Activated CD8-positive, alpha-beta T cell treated with anti-CD3 and anti-CD28 coated beads, Interleukin-2, amount 10 ng/mL, durations not matched to agents 7 days and 5 days (primary cell): ENCODE measurements around the gene PANK4. TPM values are rescaled to one million over a fixed set of nuclear protein-coding genes. Genes with fewer than 3 reads are reported as not detected.
A peak's percentile ranks its signal among the peaks of the same experiment; 100 is the strongest.

Experiments used
- ATAC-seq: fragments of 150-1000 bp; cut with Tn5 transposase; one replicate; pipeline ENCODE4 v1.10.0; 2021; ENCODE audit warnings: moderate library complexity
- CTCF ChIA-PET: fragments of 350-600 bp; sonication (Branson Sonifier 250); formaldehyde crosslinking; loops from one replicate; lab custom pipeline; 2021; ENCODE audit warnings: antibody characterized with exemption; lab: Charles Lee
- POLR2A ChIA-PET: fragments of 350-600 bp; sonication (Branson Sonifier 250); formaldehyde crosslinking; loops from one replicate; lab custom pipeline; 2021; ENCODE audit warnings: antibody characterized with exemption; lab: Charles Lee
- DNase-seq: peaks from one replicate; pipeline ENCODE4 v3.0.0-alpha.2; 2020
- H3K27ac Mint-ChIP-seq: one replicate; pipeline ENCODE4 v1.8.0; 2021; ENCODE audit warnings: mild to moderate bottlenecking, mixed read lengths
- H3K27me3 Mint-ChIP-seq: one replicate; pipeline ENCODE4 v1.8.0; 2021; ENCODE audit warnings: low read depth, mixed read lengths
- H3K36me3 Mint-ChIP-seq: one replicate; pipeline ENCODE4 v1.8.0; 2021; ENCODE audit warnings: low read depth, mixed read lengths
- H3K4me1 Mint-ChIP-seq: one replicate; pipeline ENCODE4 v1.8.0; 2021; ENCODE audit warnings: low read depth, mixed read lengths
- H3K4me3 Mint-ChIP-seq: one replicate; pipeline ENCODE4 v1.8.0; 2021; ENCODE audit warnings: mild to moderate bottlenecking, mixed read lengths
- H3K9me3 Mint-ChIP-seq: one replicate; pipeline ENCODE4 v1.8.0; 2022; ENCODE audit warnings: mixed read lengths; ENCODE audit not compliant: insufficient read depth
- total RNA-seq, 2 experiments: library from RNA; stranded (reverse); gene quantifications; one replicate each; pipeline ENCODE4 v1.2.3, GENCODE V29; 2021

Gene PANK4
- total RNA-seq, 2 experiments from 2014 or later: 55.9 to 66.8 TPM

DNA sequence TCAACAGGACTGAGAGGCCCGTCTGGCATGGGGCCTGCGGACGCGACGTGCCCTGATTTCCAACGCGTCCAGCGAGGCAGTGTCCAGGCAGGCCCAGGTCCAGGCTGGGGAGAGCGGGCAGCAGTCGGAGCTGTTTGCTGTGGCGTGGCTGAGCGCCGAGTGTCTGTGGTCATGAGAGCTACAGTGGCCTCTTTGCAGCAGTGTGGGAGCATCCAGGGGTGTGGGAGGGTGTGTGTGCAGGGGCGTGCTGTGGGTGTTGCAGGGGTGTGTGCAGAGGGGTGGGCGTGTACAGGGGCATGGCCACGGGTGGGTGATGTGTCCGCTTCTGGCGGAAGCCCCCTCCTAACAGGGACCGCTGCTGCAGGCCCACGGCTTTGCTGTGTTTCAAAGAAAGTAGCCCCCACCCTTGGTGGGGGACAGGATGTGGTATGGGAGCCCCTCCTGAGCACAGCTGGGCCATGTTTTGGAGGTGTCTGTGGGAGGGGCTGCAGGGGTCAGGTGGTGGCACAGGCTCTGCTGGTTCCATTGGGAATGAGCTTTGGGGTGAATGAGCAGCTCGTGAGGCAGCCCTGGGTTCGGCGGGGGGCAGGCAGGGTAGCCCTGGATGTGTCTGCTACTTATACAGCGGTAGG, 32.6 kb downstream of the PANK4 start:
- Mint-ChIP-seq H3K9me3 (peaks cover 3% of the 10 kb centered on the region), H3K4me3 (no peak overlapping the region), H3K4me1 (peaks cover 28% of the 10 kb centered on the region), H3K36me3 (no peaks in the 10 kb centered on the region), H3K27ac (peak overlapping the region; percentile 39), H3K27me3 (no peaks in the 10 kb centered on the region)
- POLR2A ChIA-PET: interaction anchor here (1.0 to 1.3 kb wide), 3 partner anchors 14 to 78 kb away, joined by 3 to 5 read pairs (median 3); partner anchors contain the start of gene PANK4
- DNase-seq (peak; percentile 32), ATAC-seq (peak; percentile 12)
- CTCF ChIA-PET: interaction anchor here (1.4 kb wide), 1 partner anchor 30 kb away, joined by 5 read pairs; no protein-coding TSS in a partner anchor

DNA sequence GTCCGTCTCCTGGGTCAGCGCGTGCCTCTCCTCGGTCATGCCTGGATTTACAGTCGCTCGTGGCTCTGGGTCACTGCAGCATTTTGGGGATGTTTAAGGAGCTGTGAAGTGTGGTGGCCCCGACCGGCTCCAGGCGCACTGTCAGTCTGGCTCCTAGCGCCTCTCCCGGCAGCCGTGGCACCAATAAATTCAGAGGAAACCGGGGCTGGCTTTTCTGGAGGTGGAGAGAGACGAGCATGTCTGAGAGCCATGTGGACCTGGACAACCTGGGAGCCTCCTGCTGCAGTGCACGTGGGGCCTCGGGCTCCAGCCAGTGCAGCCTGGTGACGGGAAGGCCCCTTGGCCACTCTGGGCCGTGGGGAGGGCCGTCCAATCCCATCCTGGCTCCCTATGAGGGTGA, 33.2 kb downstream of the PANK4 start:
- Mint-ChIP-seq H3K27ac (no peak overlapping the region), H3K27me3 (no peaks in the 10 kb centered on the region), H3K9me3 (peaks cover 3% of the 10 kb centered on the region), H3K4me1 (peaks cover 28% of the 10 kb centered on the region), H3K36me3 (no peaks in the 10 kb centered on the region), H3K4me3 (no peak overlapping the region)
- ChIA-PET CTCF (interaction anchor here (1.4 kb wide), 1 partner anchor 31 kb away, joined by 5 read pairs; no protein-coding TSS in a partner anchor), POLR2A (interaction anchor here (1.0 kb wide), 1 partner anchor 33 kb away, joined by 3 read pairs; the partner anchor contains the start of gene PANK4)
- DNase-seq (no peak), ATAC-seq (no peak)

DNA sequence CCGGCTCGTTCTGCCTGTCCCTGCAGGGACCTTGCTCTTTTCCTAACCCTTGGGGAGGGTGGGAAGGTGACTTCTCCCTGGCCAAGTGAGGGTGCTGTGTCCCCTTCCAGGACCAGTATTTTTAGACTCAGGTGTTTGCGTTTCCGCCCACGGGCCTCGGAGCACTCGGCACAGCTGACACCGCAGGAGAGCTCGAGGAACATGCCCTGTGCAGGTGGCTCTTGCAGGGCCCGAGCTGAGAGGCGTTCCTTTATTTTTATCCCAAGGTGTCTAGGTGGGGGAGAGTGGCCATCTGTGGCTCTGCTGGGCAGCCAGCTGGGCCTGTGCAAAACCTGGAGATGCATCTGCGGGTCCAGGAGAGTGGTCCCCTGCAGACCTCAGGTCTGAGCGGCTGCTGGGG, 34.3 kb downstream of the PANK4 start:
- no peak overlapping the region for H3K4me3 Mint-ChIP-seq
- no peaks in the 10 kb centered on the region for H3K36me3 Mint-ChIP-seq
- no peaks in the 10 kb centered on the region for H3K27me3 Mint-ChIP-seq
- peaks cover 27% of the 10 kb centered on the region for H3K4me1 Mint-ChIP-seq
- DNase-seq (no peak), ATAC-seq (no peak)
- ChIA-PET CTCF (no interaction called here), POLR2A (interaction anchor here (0.7 kb wide), 1 partner anchor 56 kb away, joined by 4 read pairs; no protein-coding TSS in a partner anchor)
- H3K9me3 Mint-ChIP-seq: peaks cover 9% of the 10 kb centered on the region
- no peak overlapping the region for H3K27ac Mint-ChIP-seq

DNA sequence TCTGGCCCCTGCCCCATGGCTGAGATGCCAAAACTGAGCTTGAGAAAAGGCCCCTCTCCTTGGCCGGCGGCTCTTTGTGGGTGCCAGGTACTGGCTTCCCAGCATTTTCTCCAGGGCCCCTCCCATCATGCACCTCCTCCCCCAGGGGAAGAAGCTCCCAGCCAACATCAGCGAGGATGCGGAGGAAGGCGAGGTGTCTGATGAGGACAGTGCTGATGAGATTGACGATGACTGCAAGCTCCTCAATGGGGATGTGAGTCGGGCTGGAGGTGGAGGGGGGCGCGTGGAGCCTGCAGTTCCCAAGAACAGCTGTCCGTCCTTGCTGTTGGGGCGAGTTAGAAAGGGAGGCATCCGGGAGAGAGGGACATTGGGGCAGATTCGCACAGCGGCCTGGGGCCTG, 36.8 kb downstream of the PANK4 start:
- Mint-ChIP-seq H3K9me3 (peaks cover 9% of the 10 kb centered on the region), H3K4me1 (peaks cover 14% of the 10 kb centered on the region), H3K36me3 (no peaks in the 10 kb centered on the region), H3K27ac (no peak overlapping the region), H3K4me3 (no peak overlapping the region), H3K27me3 (no peaks in the 10 kb centered on the region)
- ChIA-PET CTCF (interaction anchor here (1.2 kb wide), 1 partner anchor 11 kb away, joined by 3 read pairs; no protein-coding TSS in a partner anchor), POLR2A (no interaction called here)
- DNase-seq (no peak), ATAC-seq (no peak)

DNA sequence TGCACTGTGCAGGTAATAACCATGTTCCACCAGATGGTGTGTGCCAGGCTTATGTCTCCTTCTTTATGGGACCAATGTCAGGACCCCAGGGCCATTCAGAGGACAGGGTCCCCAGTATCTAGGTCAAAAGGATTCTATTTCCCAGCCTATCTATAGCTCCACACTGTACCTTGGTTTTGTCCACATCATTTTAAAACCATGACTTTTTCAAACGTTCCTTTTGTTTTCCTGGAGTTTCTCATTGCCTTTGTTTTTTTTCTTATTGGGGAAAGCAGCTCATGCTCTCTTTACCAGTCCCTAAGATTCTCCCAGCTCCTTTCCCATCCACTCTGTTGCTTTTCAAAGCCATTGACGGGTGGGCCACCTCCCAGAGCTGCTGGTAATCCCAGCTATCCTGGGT, 37.7 kb downstream of the PANK4 start:
- ChIA-PET POLR2A (no interaction called here), CTCF (interaction anchor here (1.2 kb wide), 1 partner anchor 12 kb away, joined by 3 read pairs; no protein-coding TSS in a partner anchor)
- no peaks in the 10 kb centered on the region for H3K27me3 Mint-ChIP-seq
- DNase-seq (no peak), ATAC-seq (no peak)
- H3K27ac Mint-ChIP-seq: no peak overlapping the region
- H3K4me1 Mint-ChIP-seq: peaks cover 7% of the 10 kb centered on the region
- peaks cover 9% of the 10 kb centered on the region for H3K9me3 Mint-ChIP-seq
- H3K4me3 Mint-ChIP-seq: no peak overlapping the region
- H3K36me3 Mint-ChIP-seq: no peaks in the 10 kb centered on the region

DNA sequence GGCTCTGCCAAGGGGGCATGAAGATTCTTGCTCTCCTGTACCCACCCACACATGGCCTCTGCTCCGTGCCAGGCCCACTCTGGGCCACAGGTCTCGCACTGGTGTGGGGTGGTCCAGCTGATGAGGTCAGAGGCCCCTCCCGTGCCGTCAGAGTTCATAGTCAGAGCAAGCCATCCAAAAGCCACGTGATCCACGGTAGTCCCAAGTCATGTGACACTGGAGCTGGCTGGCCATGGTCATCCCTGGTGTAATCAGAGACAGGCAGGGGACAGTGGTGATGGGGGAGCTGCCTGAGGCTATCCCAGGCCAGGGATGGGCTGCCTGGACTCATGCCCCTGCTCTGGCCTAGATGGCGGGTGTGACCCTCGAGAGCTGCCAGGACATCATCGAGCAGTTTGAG, 39.8 kb downstream of the PANK4 start:
- ChIA-PET POLR2A (no interaction called here), CTCF (no interaction called here)

DNA sequence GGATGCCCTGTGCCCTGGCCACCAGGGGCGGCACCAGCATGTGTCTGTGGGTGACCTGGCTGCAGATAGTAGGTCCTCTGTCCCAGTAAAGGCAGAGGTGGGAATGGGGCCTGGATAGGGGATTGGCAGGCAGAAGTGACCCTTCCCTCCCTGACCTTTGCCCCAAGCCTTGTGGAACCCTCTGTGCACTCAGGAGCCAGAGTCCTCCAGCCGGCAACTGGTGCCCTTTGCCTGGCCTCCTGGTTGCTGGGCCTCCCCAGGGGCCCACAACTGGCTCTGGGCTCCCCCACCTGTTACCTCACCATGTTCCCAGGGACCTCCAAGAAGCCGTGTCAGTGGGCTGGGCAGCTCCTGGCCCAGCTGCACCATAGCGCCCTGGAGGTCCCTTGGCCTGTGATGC, 40.4 kb downstream of the PANK4 start:
- no peaks in the 10 kb centered on the region for H3K36me3 Mint-ChIP-seq
- H3K4me1 Mint-ChIP-seq: no peaks in the 10 kb centered on the region
- ChIA-PET POLR2A (no interaction called here), CTCF (no interaction called here)
- H3K27ac Mint-ChIP-seq: no peak overlapping the region
- H3K27me3 Mint-ChIP-seq: no peaks in the 10 kb centered on the region
- no peak overlapping the region for H3K4me3 Mint-ChIP-seq
- DNase-seq (no peak), ATAC-seq (no peak)
- H3K9me3 Mint-ChIP-seq: peaks cover 9% of the 10 kb centered on the region

More for the DNA sequence above, 39.8 kb downstream of the PANK4 start:
- H3K4me3 Mint-ChIP-seq: no peak overlapping the region
- H3K36me3 Mint-ChIP-seq: no peaks in the 10 kb centered on the region
- H3K27ac Mint-ChIP-seq: no peak overlapping the region
- ATAC-seq: no peak
- H3K4me1 Mint-ChIP-seq: no peaks in the 10 kb centered on the region
- DNase-seq: no peak
- no peaks in the 10 kb centered on the region for H3K27me3 Mint-ChIP-seq
- H3K9me3 Mint-ChIP-seq: peaks cover 9% of the 10 kb centered on the region

DNA sequence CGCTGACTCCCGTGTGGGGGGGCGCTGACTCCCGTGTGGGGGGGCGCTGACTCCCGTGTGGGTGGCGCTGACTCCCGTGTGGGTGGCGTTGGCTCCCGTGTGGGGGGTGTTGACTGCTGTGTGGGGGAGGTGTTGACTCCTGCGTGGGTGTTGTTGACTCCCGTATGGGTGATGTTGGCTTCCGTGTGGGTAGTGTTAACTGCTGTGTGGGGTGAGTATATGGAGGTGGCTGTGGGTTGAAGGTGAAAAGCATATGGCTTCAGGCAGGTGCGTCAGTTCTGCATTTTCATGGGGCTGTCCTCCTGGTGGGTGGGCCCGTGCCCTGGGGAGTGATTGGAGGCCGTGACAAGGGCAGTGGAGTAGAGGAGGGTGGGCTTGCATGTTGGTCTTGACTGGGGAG, 42.4 kb downstream of the PANK4 start:
- Mint-ChIP-seq H3K27ac (peak overlapping the region; percentile 1), H3K27me3 (no peaks in the 10 kb centered on the region), H3K9me3 (peaks cover 5% of the 10 kb centered on the region), H3K4me3 (no peak overlapping the region), H3K4me1 (no peaks in the 10 kb centered on the region), H3K36me3 (no peaks in the 10 kb centered on the region)
- ChIA-PET POLR2A (no interaction called here), CTCF (no interaction called here)
- ATAC-seq (no peak), DNase-seq (no peak)

DNA sequence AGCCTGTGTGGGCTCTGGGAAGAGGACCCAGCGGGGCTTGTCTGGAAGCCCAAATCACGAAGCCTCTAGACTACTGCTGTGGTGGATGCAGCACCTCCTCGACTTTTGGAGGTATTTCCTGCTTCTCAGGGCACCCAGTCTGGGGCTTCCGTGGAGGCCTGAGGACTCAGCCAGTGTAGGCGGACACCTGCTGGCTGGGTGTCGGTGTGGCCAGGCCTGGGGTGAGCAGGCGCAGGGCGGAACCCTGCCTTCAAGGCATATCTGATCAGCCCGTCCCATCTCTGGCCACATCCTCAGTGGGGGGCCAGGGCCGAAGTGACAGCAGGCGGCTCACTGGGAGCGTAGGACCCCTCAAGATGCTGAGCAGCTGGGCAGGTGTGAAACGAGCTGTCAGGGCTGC, 43.4 kb downstream of the PANK4 start:
- Mint-ChIP-seq H3K9me3 (peaks cover 5% of the 10 kb centered on the region), H3K27me3 (no peaks in the 10 kb centered on the region), H3K4me1 (no peaks in the 10 kb centered on the region), H3K36me3 (no peaks in the 10 kb centered on the region), H3K4me3 (no peak overlapping the region), H3K27ac (no peak overlapping the region)
- CTCF ChIA-PET: no interaction called here
- POLR2A ChIA-PET: no interaction called here
- no peak for DNase-seq
- no peak for ATAC-seq

DNA sequence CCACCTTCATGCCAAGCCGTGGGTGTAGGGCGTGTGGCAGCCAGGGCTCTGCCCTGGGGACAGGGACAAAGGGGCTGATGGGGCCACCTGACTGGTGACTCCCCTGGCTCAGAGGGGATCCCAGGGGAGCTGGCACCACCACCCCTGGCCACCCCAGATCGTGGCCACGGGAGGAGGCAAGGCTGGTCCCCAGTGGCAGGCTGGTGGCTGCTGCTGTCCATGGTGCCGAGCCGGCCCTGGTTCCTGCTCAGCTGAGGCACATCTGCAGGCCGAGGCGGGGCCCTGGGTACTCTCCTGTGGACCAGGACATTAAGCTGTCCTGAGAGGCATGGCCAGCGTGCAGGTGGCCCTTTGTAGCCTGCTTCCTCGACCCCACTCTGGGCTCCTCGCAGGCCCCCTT, 43.8 kb downstream of the PANK4 start:
- no peaks in the 10 kb centered on the region for H3K36me3 Mint-ChIP-seq
- no peak overlapping the region for H3K27ac Mint-ChIP-seq
- H3K4me3 Mint-ChIP-seq: no peak overlapping the region
- CTCF ChIA-PET: interaction anchor here (0.5 kb wide), 1 partner anchor 689 kb away, joined by 3 read pairs; no protein-coding TSS in a partner anchor
- peaks cover under 1% of the 10 kb centered on the region for H3K9me3 Mint-ChIP-seq
- ATAC-seq (no peak), DNase-seq (no peak)
- no peaks in the 10 kb centered on the region for H3K27me3 Mint-ChIP-seq
- POLR2A ChIA-PET: interaction anchor here (0.6 kb wide), 1 partner anchor 307 kb away, joined by 4 read pairs; no protein-coding TSS in a partner anchor
- H3K4me1 Mint-ChIP-seq: no peaks in the 10 kb centered on the region

DNA sequence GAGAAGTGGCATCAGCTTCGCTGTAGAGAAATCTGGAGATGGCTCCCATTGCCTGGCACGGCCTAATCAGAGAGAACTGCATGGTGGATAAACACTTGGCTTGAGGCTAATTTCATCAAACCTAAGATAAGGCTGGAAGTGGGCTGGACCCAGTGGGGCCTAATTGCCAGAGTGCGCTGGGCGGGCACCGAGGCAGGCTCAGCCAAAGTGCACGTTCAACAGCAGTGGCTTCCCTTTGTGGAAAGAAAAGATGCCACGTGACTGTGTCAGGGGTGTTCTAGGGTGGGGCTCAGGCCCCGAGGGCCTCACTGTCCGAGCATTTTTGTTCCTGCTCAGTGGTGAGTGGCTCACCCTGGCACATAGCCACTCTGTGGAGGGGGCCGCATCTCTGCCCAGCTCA, 44.5 kb downstream of the PANK4 start:
- POLR2A ChIA-PET: interaction anchor here (0.6 kb wide), 1 partner anchor 306 kb away, joined by 4 read pairs; no protein-coding TSS in a partner anchor
- CTCF ChIA-PET: interaction anchor here (0.5 kb wide), 1 partner anchor 689 kb away, joined by 3 read pairs; no protein-coding TSS in a partner anchor
- Mint-ChIP-seq H3K27me3 (no peaks in the 10 kb centered on the region), H3K4me3 (no peak overlapping the region), H3K4me1 (no peaks in the 10 kb centered on the region), H3K9me3 (no peaks in the 10 kb centered on the region), H3K27ac (no peak overlapping the region), H3K36me3 (no peaks in the 10 kb centered on the region)
- ATAC-seq: no peak
- DNase-seq: no peak

DNA sequence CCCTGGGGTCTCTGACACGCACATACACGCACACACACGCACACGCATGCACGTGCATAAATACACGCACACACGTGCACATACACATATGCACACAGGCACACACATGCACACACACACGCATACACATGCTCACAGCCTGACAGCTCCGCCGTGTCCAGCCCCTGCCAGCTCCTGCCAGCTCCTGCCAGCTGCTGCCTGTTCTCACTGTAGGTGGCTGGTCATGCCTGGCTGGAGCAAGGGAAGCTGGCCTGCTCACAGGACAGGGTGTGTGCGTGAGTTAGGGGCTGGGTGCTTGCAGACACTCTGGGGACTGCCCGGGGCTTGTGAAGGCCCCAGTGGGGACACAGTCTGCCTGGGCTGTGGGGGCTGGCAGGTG, 45.4 kb downstream of the PANK4 start:
- CTCF ChIA-PET: no interaction called here
- H3K36me3 Mint-ChIP-seq: no peaks in the 10 kb centered on the region
- H3K4me3 Mint-ChIP-seq: no peak overlapping the region
- no peaks in the 10 kb centered on the region for H3K4me1 Mint-ChIP-seq
- H3K9me3 Mint-ChIP-seq: no peaks in the 10 kb centered on the region
- no peak for ATAC-seq
- POLR2A ChIA-PET: no interaction called here
- H3K27ac Mint-ChIP-seq: no peak overlapping the region
- DNase-seq: no peak
- no peaks in the 10 kb centered on the region for H3K27me3 Mint-ChIP-seq
